Measurements from ENCODE around the gene GPR87. TPM values are rescaled to one million over a fixed set of nuclear protein-coding genes. Genes with fewer than 3 reads are reported as not detected.

The GPR87 gene
- total and polyA plus RNA-seq, 7 experiments from 2014 or later, result not detected

GRCh38 chr3:151305060-151305774 is 11.4 kb downstream of the GPR87 start:
- peak; percentile 40 for ATAC-seq
- no peak overlapping the region for H3K27ac ChIP-seq (ENCODE audit: low read depth, low read length)
- no peak overlapping the region for H3K4me3 ChIP-seq (ENCODE audit: low read length)
- Mint-ChIP-seq H3K27ac (peak overlapping the region in 1 of 9 donors; percentile 18), H3K27me3 (peaks cover 0 to 18% (median 10%) of the 10 kb centered on the region in 5 donors), H3K36me3 (peaks cover 0 to 2% (median 0%) of the 10 kb centered on the region in 5 donors), H3K9me3 (no peaks in the 10 kb centered on the region), H3K4me1 (peaks cover 0 to 24% (median 5%) of the 10 kb centered on the region in 7 donors), H3K4me3 (no peak overlapping the region)
- no peaks in the 10 kb centered on the region for H3K9me3 ChIP-seq (ENCODE audit: control insufficient read depth in 2 of 3, low read length in 3 of 3)
- H3K4me1 ChIP-seq (ENCODE audit: control insufficient read depth in 2 of 2, insufficient read depth in 2 of 2, low read length in 2 of 2), result peaks cover 0 to 11% of the 10 kb centered on the region in 2 donors
- CTCF ChIA-PET, result interaction anchor here (0.9 kb wide), 1 partner anchor 8 kb away, joined by 3 read pairs; no protein-coding TSS in a partner anchor
- intact Hi-C loops (cut with micrococcal nuclease), result no loop called here
- DNase-seq, result peak in 1 of 9 donors; percentile 49
- POLR2A ChIA-PET, result no interaction called here
- no peaks in the 10 kb centered on the region for H3K36me3 ChIP-seq (ENCODE audit: control insufficient read depth in 2 of 3, insufficient read depth in 3 of 3, low read length in 3 of 3)
- peaks cover 0 to 2% of the 10 kb centered on the region in 2 donors for H3K27me3 ChIP-seq (ENCODE audit: control insufficient read depth in 2 of 2, insufficient read depth in 2 of 2, low read length in 2 of 2)

GRCh38 chr3:151303751-151304150 is 12.9 kb downstream of the GPR87 start:
- H3K9me3 Mint-ChIP-seq, result no peaks in the 10 kb centered on the region
- H3K4me3 ChIP-seq (ENCODE audit: low read length), result no peak overlapping the region
- H3K36me3 Mint-ChIP-seq, result peaks cover 0 to 2% (median 0%) of the 10 kb centered on the region in 5 donors
- H3K4me3 Mint-ChIP-seq, result no peak overlapping the region
- peaks cover 0 to 11% of the 10 kb centered on the region in 2 donors for H3K4me1 ChIP-seq (ENCODE audit: control insufficient read depth in 2 of 2, insufficient read depth in 2 of 2, low read length in 2 of 2)
- ChIA-PET POLR2A (no interaction called here), CTCF (no interaction called here)
- H3K36me3 ChIP-seq (ENCODE audit: control insufficient read depth in 2 of 3, insufficient read depth in 3 of 3, low read length in 3 of 3), result no peaks in the 10 kb centered on the region
- DNase-seq (no peak), ATAC-seq (no peak)
- peaks cover 0 to 24% (median 5%) of the 10 kb centered on the region in 7 donors for H3K4me1 Mint-ChIP-seq
- H3K27me3 Mint-ChIP-seq, result peaks cover 0 to 20% (median 14%) of the 10 kb centered on the region in 5 donors
- no peak overlapping the region for H3K27ac Mint-ChIP-seq
- intact Hi-C loops (cut with micrococcal nuclease), result no loop called here
- peaks cover 0 to 2% of the 10 kb centered on the region in 2 donors for H3K27me3 ChIP-seq (ENCODE audit: control insufficient read depth in 2 of 2, insufficient read depth in 2 of 2, low read length in 2 of 2)
- H3K27ac ChIP-seq (ENCODE audit: low read depth, low read length), result no peak overlapping the region
- no peaks in the 10 kb centered on the region for H3K9me3 ChIP-seq (ENCODE audit: control insufficient read depth in 2 of 3, low read length in 3 of 3)

- ChIA-PET POLR2A (no interaction called here), CTCF (no interaction called here)
- peaks cover 0 to 11% of the 10 kb centered on the region in 2 donors for H3K4me1 ChIP-seq (ENCODE audit: control insufficient read depth in 2 of 2, insufficient read depth in 2 of 2, low read length in 2 of 2)
- Mint-ChIP-seq H3K27me3 (peaks cover 4 to 31% (median 20%) of the 10 kb centered on the region in 5 donors), H3K36me3 (peaks cover 0 to 2% (median 0%) of the 10 kb centered on the region in 5 donors), H3K27ac (no peak overlapping the region), H3K4me1 (peaks cover 0 to 24% (median 5%) of the 10 kb centered on the region in 7 donors), H3K9me3 (no peaks in the 10 kb centered on the region), H3K4me3 (no peak overlapping the region)
- no peaks in the 10 kb centered on the region for H3K36me3 ChIP-seq (ENCODE audit: control insufficient read depth in 2 of 3, insufficient read depth in 3 of 3, low read length in 3 of 3)
- H3K9me3 ChIP-seq (ENCODE audit: control insufficient read depth in 2 of 3, low read length in 3 of 3), result no peaks in the 10 kb centered on the region
- no peak overlapping the region for H3K27ac ChIP-seq (ENCODE audit: low read depth, low read length)
- intact Hi-C loops (cut with micrococcal nuclease), result no loop called here
- DNase-seq (no peak), ATAC-seq (no peak)
- no peak overlapping the region for H3K4me3 ChIP-seq (ENCODE audit: low read length)
- H3K27me3 ChIP-seq (ENCODE audit: control insufficient read depth in 2 of 2, insufficient read depth in 2 of 2, low read length in 2 of 2), result peaks cover 0 to 2% of the 10 kb centered on the region in 2 donors
These were observed 14.8 kb downstream of the GPR87 start for GRCh38 chr3:151301787-151302186.

- Mint-ChIP-seq H3K4me3 (no peak overlapping the region), H3K27me3 (peaks cover 11 to 36% (median 21%) of the 10 kb centered on the region in 5 donors), H3K4me1 (peaks cover 0 to 19% (median 3%) of the 10 kb centered on the region in 7 donors), H3K27ac (no peak overlapping the region), H3K9me3 (no peaks in the 10 kb centered on the region), H3K36me3 (peaks cover 0 to 2% (median 0%) of the 10 kb centered on the region in 5 donors)
- ChIA-PET CTCF (no interaction called here), POLR2A (no interaction called here)
- intact Hi-C loops (cut with micrococcal nuclease), result no loop called here
- H3K27ac ChIP-seq (ENCODE audit: low read depth, low read length), result no peak overlapping the region
- peaks cover 0 to 2% of the 10 kb centered on the region in 2 donors for H3K27me3 ChIP-seq (ENCODE audit: control insufficient read depth in 2 of 2, insufficient read depth in 2 of 2, low read length in 2 of 2)
- DNase-seq (no peak), ATAC-seq (no peak)
- no peak overlapping the region for H3K4me3 ChIP-seq (ENCODE audit: low read length)
- H3K9me3 ChIP-seq (ENCODE audit: control insufficient read depth in 2 of 3, low read length in 3 of 3), result no peaks in the 10 kb centered on the region
- H3K4me1 ChIP-seq (ENCODE audit: control insufficient read depth in 2 of 2, insufficient read depth in 2 of 2, low read length in 2 of 2), result peaks cover 0 to 7% of the 10 kb centered on the region in 2 donors
- no peaks in the 10 kb centered on the region for H3K36me3 ChIP-seq (ENCODE audit: control insufficient read depth in 2 of 3, insufficient read depth in 3 of 3, low read length in 3 of 3)
These were observed 16.1 kb downstream of the GPR87 start for GRCh38 chr3:151300539-151300938.

- H3K27me3 ChIP-seq (ENCODE audit: control insufficient read depth in 2 of 2, insufficient read depth in 2 of 2, low read length in 2 of 2), result peaks cover 0 to 2% of the 10 kb centered on the region in 2 donors
- no peaks in the 10 kb centered on the region for H3K36me3 ChIP-seq (ENCODE audit: control insufficient read depth in 2 of 3, insufficient read depth in 3 of 3, low read length in 3 of 3)
- no peak overlapping the region for H3K4me3 ChIP-seq (ENCODE audit: low read length)
- H3K9me3 ChIP-seq (ENCODE audit: control insufficient read depth in 2 of 3, low read length in 3 of 3), result no peaks in the 10 kb centered on the region
- H3K27me3 Mint-ChIP-seq, result peaks cover 11 to 36% (median 20%) of the 10 kb centered on the region in 5 donors
- no peak overlapping the region for H3K27ac Mint-ChIP-seq
- POLR2A ChIA-PET, result no interaction called here
- no peak for DNase-seq
- intact Hi-C loops (cut with micrococcal nuclease), result no loop called here
- peaks cover 0 to 2% (median 0%) of the 10 kb centered on the region in 5 donors for H3K36me3 Mint-ChIP-seq
- CTCF ChIA-PET, result interaction anchor here (1.9 kb wide), 1 partner anchor 131 kb away, joined by 6 read pairs; no protein-coding TSS in a partner anchor
- no peak overlapping the region for H3K4me3 Mint-ChIP-seq
- no peaks in the 10 kb centered on the region for H3K9me3 Mint-ChIP-seq
- ATAC-seq, result no peak
- no peaks in the 10 kb centered on the region for H3K4me1 ChIP-seq (ENCODE audit: control insufficient read depth in 2 of 2, insufficient read depth in 2 of 2, low read length in 2 of 2)
- no peak overlapping the region for H3K27ac ChIP-seq (ENCODE audit: low read depth, low read length)
- H3K4me1 Mint-ChIP-seq, result peaks cover 0 to 12% (median 0%) of the 10 kb centered on the region in 7 donors
These were observed 17.6 kb downstream of the GPR87 start for GRCh38 chr3:151299006-151299405.

GRCh38 chr3:151297429-151297828 is 19.2 kb downstream of the GPR87 start:
- Histone ChIP-seq H3K27ac (ENCODE audit: low read depth, low read length) (no peak overlapping the region), H3K36me3 (ENCODE audit: control insufficient read depth in 2 of 3, insufficient read depth in 3 of 3, low read length in 3 of 3) (no peaks in the 10 kb centered on the region), H3K4me3 (ENCODE audit: low read length) (no peak overlapping the region), H3K27me3 (ENCODE audit: control insufficient read depth in 2 of 2, insufficient read depth in 2 of 2, low read length in 2 of 2) (peaks cover 0 to 2% of the 10 kb centered on the region in 2 donors), H3K9me3 (ENCODE audit: control insufficient read depth in 2 of 3, low read length in 3 of 3) (no peaks in the 10 kb centered on the region), H3K4me1 (ENCODE audit: control insufficient read depth in 2 of 2, insufficient read depth in 2 of 2, low read length in 2 of 2) (no peaks in the 10 kb centered on the region)
- H3K9me3 Mint-ChIP-seq, result no peaks in the 10 kb centered on the region
- H3K4me1 Mint-ChIP-seq, result peaks cover 0 to 12% (median 0%) of the 10 kb centered on the region in 7 donors
- intact Hi-C loops (cut with micrococcal nuclease), result no loop called here
- no peak for ATAC-seq
- DNase-seq, result no peak
- POLR2A ChIA-PET, result no interaction called here
- CTCF ChIA-PET, result interaction anchor here (0.7 kb wide), 1 partner anchor 10 kb away, joined by 3 read pairs; no protein-coding TSS in a partner anchor
- H3K27ac Mint-ChIP-seq, result no peak overlapping the region
- H3K36me3 Mint-ChIP-seq, result no peaks in the 10 kb centered on the region
- no peak overlapping the region for H3K4me3 Mint-ChIP-seq
- H3K27me3 Mint-ChIP-seq, result peaks cover 4 to 44% (median 13%) of the 10 kb centered on the region in 5 donors
